ENCODE results near the gene RIIAD1. TPM values are rescaled to one million over a fixed set of nuclear protein-coding genes. Genes with fewer than 3 reads are reported as not detected.
"Not testable (repeated sequence)": the region's sequence is repeated elsewhere in the genome, so short reads cannot be mapped to it uniquely, and the experiment has no call there.

RIIAD1 gene
- total and polyA plus RNA-seq, 4 experiments from 2014 or later, result not detected

- Histone ChIP-seq H3K4me3 (ENCODE audit: low read length in 2 of 2) (no peak overlapping the region), H3K36me3 (ENCODE audit: insufficient read depth, low read length) (no peaks in the 10 kb centered on the region), H3K9me3 (ENCODE audit: control insufficient read depth in 1 of 2, low read length in 2 of 2) (no peaks in the 10 kb centered on the region), H3K4me1 (ENCODE audit: insufficient read depth, low read length) (no peaks in the 10 kb centered on the region), H3K27me3 (ENCODE audit: insufficient read depth, low read length) (no peaks in the 10 kb centered on the region), H3K27ac (ENCODE audit: low read depth, low read length) (no peak overlapping the region)
- CTCF ChIA-PET (ENCODE audit: partially characterized antibody), result interaction anchor here (1.0 to 2.5 kb wide), 5 partner anchors 139 to 468 kb away, joined by 3 to 21 read pairs (median 4); no protein-coding TSS in a partner anchor
- intact Hi-C loops (cut with micrococcal nuclease), result no loop called here
- Mint-ChIP-seq H3K36me3 (peaks cover 2 to 5% of the 10 kb centered on the region in 2 donors), H3K9me3 (peaks cover 0 to 15% (median 10%) of the 10 kb centered on the region in 8 donors), H3K4me3 (no peak overlapping the region), H3K4me1 (no peaks in the 10 kb centered on the region), H3K27ac (no peak overlapping the region), H3K27me3 (peaks cover 16 to 23% of the 10 kb centered on the region in 2 donors)
- DNase-seq, result no peak
- POLR2A ChIA-PET (ENCODE audit: partially characterized antibody), result no interaction called here
Measured at GRCh38 chr1:151733126-151733525, 11.8 kb downstream of the RIIAD1 start.

GRCh38 chr1:151733995-151734394 lies 12.7 kb downstream of the RIIAD1 start:
- H3K4me3 ChIP-seq (ENCODE audit: low read length in 2 of 2); H3K4me1 ChIP-seq (ENCODE audit: insufficient read depth, low read length); H3K27me3 ChIP-seq (ENCODE audit: insufficient read depth, low read length); H3K4me1 Mint-ChIP-seq; DNase-seq; H3K36me3 Mint-ChIP-seq; H3K9me3 ChIP-seq (ENCODE audit: control insufficient read depth in 1 of 2, low read length in 2 of 2); H3K36me3 ChIP-seq (ENCODE audit: insufficient read depth, low read length); intact Hi-C loops (cut with micrococcal nuclease); H3K27ac ChIP-seq (ENCODE audit: low read depth, low read length); H3K27ac Mint-ChIP-seq; H3K4me3 Mint-ChIP-seq: not testable (repeated sequence)
- Mint-ChIP-seq H3K9me3 (peaks cover 0 to 18% (median 13%) of the 10 kb centered on the region in 8 donors), H3K27me3 (peaks cover 14 to 15% of the 10 kb centered on the region in 2 donors)
- CTCF ChIA-PET (ENCODE audit: partially characterized antibody), result interaction anchor here (0.8 to 2.5 kb wide), 15 partner anchors 17 to 469 kb away, joined by 3 to 21 read pairs (median 4); partner anchors contain the start of genes CELF3 and MRPL9
- POLR2A ChIA-PET (ENCODE audit: partially characterized antibody), result interaction anchor here (1.2 kb wide), 1 partner anchor 104 kb away, joined by 4 read pairs; no protein-coding TSS in a partner anchor

GRCh38 chr1:151737026-151737425 lies 15.7 kb downstream of the RIIAD1 start:
- Histone ChIP-seq H3K27me3 (ENCODE audit: insufficient read depth, low read length) (no peaks in the 10 kb centered on the region), H3K4me3 (ENCODE audit: low read length in 2 of 2) (no peak overlapping the region), H3K9me3 (ENCODE audit: control insufficient read depth in 1 of 2, low read length in 2 of 2) (no peaks in the 10 kb centered on the region), H3K4me1 (ENCODE audit: insufficient read depth, low read length) (no peaks in the 10 kb centered on the region), H3K27ac (ENCODE audit: low read depth, low read length) (no peak overlapping the region), H3K36me3 (ENCODE audit: insufficient read depth, low read length) (no peaks in the 10 kb centered on the region)
- H3K4me1 Mint-ChIP-seq, result no peaks in the 10 kb centered on the region
- H3K36me3 Mint-ChIP-seq, result peaks cover 3 to 9% of the 10 kb centered on the region in 2 donors
- DNase-seq, result no peak
- ChIA-PET CTCF (ENCODE audit: partially characterized antibody) (no interaction called here), POLR2A (ENCODE audit: partially characterized antibody) (interaction anchor here (1.4 kb wide), 1 partner anchor 26 kb away, joined by 3 read pairs; the partner anchor contains the start of gene MRPL9)
- peaks cover 0 to 21% (median 13%) of the 10 kb centered on the region in 8 donors for H3K9me3 Mint-ChIP-seq
- no peak overlapping the region for H3K4me3 Mint-ChIP-seq
- peaks cover 3% of the 10 kb centered on the region in 2 donors for H3K27me3 Mint-ChIP-seq
- intact Hi-C loops (cut with micrococcal nuclease), result loop anchor here (5.0 kb wide), 1 partner anchor 100 kb away; the partner anchor contains the start of gene C2CD4D
- no peak overlapping the region for H3K27ac Mint-ChIP-seq

- H3K4me1 Mint-ChIP-seq, result no peaks in the 10 kb centered on the region
- no peaks in the 10 kb centered on the region for H3K4me1 ChIP-seq (ENCODE audit: insufficient read depth, low read length)
- no peaks in the 10 kb centered on the region for H3K36me3 ChIP-seq (ENCODE audit: insufficient read depth, low read length)
- H3K27me3 ChIP-seq (ENCODE audit: insufficient read depth, low read length), result no peaks in the 10 kb centered on the region
- peaks cover 0 to 21% (median 13%) of the 10 kb centered on the region in 8 donors for H3K9me3 Mint-ChIP-seq
- intact Hi-C loops (cut with micrococcal nuclease), result loop anchor here (5.0 kb wide), 1 partner anchor 100 kb away; the partner anchor contains the start of gene C2CD4D
- peaks cover 3 to 9% of the 10 kb centered on the region in 2 donors for H3K36me3 Mint-ChIP-seq
- no peak overlapping the region for H3K27ac ChIP-seq (ENCODE audit: low read depth, low read length)
- no peak overlapping the region for H3K27ac Mint-ChIP-seq
- no peaks in the 10 kb centered on the region for H3K9me3 ChIP-seq (ENCODE audit: control insufficient read depth in 1 of 2, low read length in 2 of 2)
- CTCF ChIA-PET (ENCODE audit: partially characterized antibody), result interaction anchor here (1.5 kb wide), 1 partner anchor 143 kb away, joined by 5 read pairs; no protein-coding TSS in a partner anchor
- no peak overlapping the region for H3K4me3 ChIP-seq (ENCODE audit: low read length in 2 of 2)
- DNase-seq, result no peak
- no peak overlapping the region for H3K4me3 Mint-ChIP-seq
- POLR2A ChIA-PET (ENCODE audit: partially characterized antibody), result interaction anchor here (1.4 kb wide), 1 partner anchor 25 kb away, joined by 3 read pairs; the partner anchor contains the start of gene MRPL9
- peaks cover 1% of the 10 kb centered on the region in 2 donors for H3K27me3 Mint-ChIP-seq
Measured at GRCh38 chr1:151737479-151737878, 16.2 kb downstream of the RIIAD1 start.

- intact Hi-C loops (cut with micrococcal nuclease), result loop anchor here (5.0 kb wide), 1 partner anchor 98 kb away; the partner anchor contains the start of gene C2CD4D
- ChIA-PET CTCF (ENCODE audit: partially characterized antibody) (no interaction called here), POLR2A (ENCODE audit: partially characterized antibody) (no interaction called here)
- Histone ChIP-seq H3K27ac (ENCODE audit: low read depth, low read length) (no peak overlapping the region), H3K27me3 (ENCODE audit: insufficient read depth, low read length) (no peaks in the 10 kb centered on the region), H3K9me3 (ENCODE audit: control insufficient read depth in 1 of 2, low read length in 2 of 2) (no peaks in the 10 kb centered on the region), H3K36me3 (ENCODE audit: insufficient read depth, low read length) (no peaks in the 10 kb centered on the region), H3K4me3 (ENCODE audit: low read length in 2 of 2) (no peak overlapping the region), H3K4me1 (ENCODE audit: insufficient read depth, low read length) (no peaks in the 10 kb centered on the region)
- peaks cover 3 to 9% of the 10 kb centered on the region in 2 donors for H3K36me3 Mint-ChIP-seq
- no peak overlapping the region for H3K27ac Mint-ChIP-seq
- no peaks in the 10 kb centered on the region for H3K4me1 Mint-ChIP-seq
- DNase-seq, result no peak
- no peak overlapping the region for H3K4me3 Mint-ChIP-seq
- H3K27me3 Mint-ChIP-seq, result no peaks in the 10 kb centered on the region
- peaks cover 0 to 21% (median 13%) of the 10 kb centered on the region in 8 donors for H3K9me3 Mint-ChIP-seq
Measured at GRCh38 chr1:151739590-151740355, 18.5 kb downstream of the RIIAD1 start.

GRCh38 chr1:151741516-151741915 lies 20.2 kb downstream of the RIIAD1 start:
- no peaks in the 10 kb centered on the region for H3K4me1 Mint-ChIP-seq
- H3K27me3 Mint-ChIP-seq, result no peaks in the 10 kb centered on the region
- Histone ChIP-seq H3K27me3 (ENCODE audit: insufficient read depth, low read length) (no peaks in the 10 kb centered on the region), H3K36me3 (ENCODE audit: insufficient read depth, low read length) (no peaks in the 10 kb centered on the region), H3K4me1 (ENCODE audit: insufficient read depth, low read length) (no peaks in the 10 kb centered on the region), H3K4me3 (ENCODE audit: low read length in 2 of 2) (no peak overlapping the region), H3K9me3 (ENCODE audit: control insufficient read depth in 1 of 2, low read length in 2 of 2) (no peaks in the 10 kb centered on the region), H3K27ac (ENCODE audit: low read depth, low read length) (no peak overlapping the region)
- ChIA-PET POLR2A (ENCODE audit: partially characterized antibody) (no interaction called here), CTCF (ENCODE audit: partially characterized antibody) (no interaction called here)
- H3K36me3 Mint-ChIP-seq, result peaks cover 3 to 9% of the 10 kb centered on the region in 2 donors
- H3K27ac Mint-ChIP-seq, result peak overlapping the region in 1 of 7 donors; percentile 48
- intact Hi-C loops (cut with micrococcal nuclease), result no loop called here
- no peak overlapping the region for H3K4me3 Mint-ChIP-seq
- no peak for DNase-seq
- H3K9me3 Mint-ChIP-seq, result peaks cover 0 to 21% (median 11%) of the 10 kb centered on the region in 8 donors

GRCh38 chr1:151756291-151756690 lies 35.0 kb downstream of the RIIAD1 start:
- Mint-ChIP-seq H3K9me3 (no peaks in the 10 kb centered on the region), H3K27me3 (peaks cover 0 to 3% of the 10 kb centered on the region in 2 donors), H3K36me3 (peaks cover 18 to 39% of the 10 kb centered on the region in 2 donors), H3K27ac (peak overlapping the region in 1 of 7 donors; percentile 29), H3K4me3 (no peak overlapping the region), H3K4me1 (peaks cover 0 to 3% (median 0%) of the 10 kb centered on the region in 4 donors)
- POLR2A ChIA-PET (ENCODE audit: partially characterized antibody), result interaction anchor here (0.6 kb wide), 1 partner anchor 146 kb away, joined by 3 read pairs; no protein-coding TSS in a partner anchor
- intact Hi-C loops (cut with micrococcal nuclease), result no loop called here
- no peaks in the 10 kb centered on the region for H3K27me3 ChIP-seq (ENCODE audit: insufficient read depth, low read length)
- H3K36me3 ChIP-seq (ENCODE audit: insufficient read depth, low read length), result peaks cover 21% of the 10 kb centered on the region
- no peak overlapping the region for H3K4me3 ChIP-seq (ENCODE audit: low read length in 2 of 2)
- H3K27ac ChIP-seq (ENCODE audit: low read depth, low read length), result no peak overlapping the region
- no peaks in the 10 kb centered on the region for H3K9me3 ChIP-seq (ENCODE audit: control insufficient read depth in 1 of 2, low read length in 2 of 2)
- CTCF ChIA-PET (ENCODE audit: partially characterized antibody), result no interaction called here
- DNase-seq, result no peak
- H3K4me1 ChIP-seq (ENCODE audit: insufficient read depth, low read length), result no peaks in the 10 kb centered on the region

All from CD4-positive, alpha-beta memory T cell (primary cell).